KG1 (cell line): Measurements from ENCODE around the gene HP.
"Not testable (repeated sequence)": the region's sequence is repeated elsewhere in the genome, so short reads cannot be mapped to it uniquely, and the experiment has no call there.

Experiments used
- DNase-seq: peaks from one replicate; lab custom pipeline; 2025; lab: John Stamatoyannopoulos, UW

Gene HP

DNA sequence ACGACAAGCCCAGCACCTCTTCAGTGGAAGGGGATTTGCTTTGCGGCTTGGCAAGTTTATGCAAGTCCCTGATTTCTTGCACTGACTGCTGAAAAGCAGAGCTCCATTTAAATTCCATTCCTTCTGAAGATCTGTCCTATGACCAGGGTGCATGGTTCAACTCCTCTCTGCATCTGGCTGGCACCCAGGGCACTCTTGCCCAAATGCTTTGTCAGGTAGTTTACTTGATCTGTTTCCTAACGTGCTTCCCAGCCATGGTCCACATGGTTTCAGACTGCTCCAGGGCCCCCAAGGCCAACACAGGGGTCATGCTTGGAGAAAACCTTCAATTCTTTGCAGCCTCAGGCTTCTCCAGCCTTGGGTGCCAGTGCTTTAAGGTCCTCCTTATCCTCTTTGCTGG is 11.2 kb upstream of the HP start:
- DNase-seq = no peak

- no peak for DNase-seq
Measured at GRCh38 chr16:72043539-72043938, 10.8 kb upstream of the HP start.

DNA sequence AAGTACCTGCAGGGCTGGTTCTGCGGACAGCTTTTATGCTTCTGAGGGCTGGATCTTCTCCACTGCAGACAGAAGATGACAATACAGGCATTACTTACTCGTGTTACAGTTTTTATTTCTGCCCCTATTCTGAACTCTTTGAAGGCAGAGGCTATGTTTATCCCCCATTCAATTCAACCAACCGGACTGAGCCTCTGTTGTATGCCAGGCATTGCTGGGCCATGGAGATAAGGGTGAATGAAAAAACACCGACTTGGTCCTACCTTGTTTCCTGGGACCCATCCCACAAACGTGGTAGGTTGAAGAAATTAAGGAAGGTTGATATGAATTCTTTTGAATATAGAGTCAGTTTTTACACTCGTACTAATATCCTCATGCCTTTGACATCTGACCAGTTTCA is 10.0 kb upstream of the HP start:
- DNase-seq = no peak

- no peak for DNase-seq
Measured at GRCh38 chr16:72044825-72045359, 9.4 kb upstream of the HP start.

- no peak for DNase-seq
Measured at GRCh38 chr16:72049110-72049509, 5.2 kb upstream of the HP start.

DNA sequence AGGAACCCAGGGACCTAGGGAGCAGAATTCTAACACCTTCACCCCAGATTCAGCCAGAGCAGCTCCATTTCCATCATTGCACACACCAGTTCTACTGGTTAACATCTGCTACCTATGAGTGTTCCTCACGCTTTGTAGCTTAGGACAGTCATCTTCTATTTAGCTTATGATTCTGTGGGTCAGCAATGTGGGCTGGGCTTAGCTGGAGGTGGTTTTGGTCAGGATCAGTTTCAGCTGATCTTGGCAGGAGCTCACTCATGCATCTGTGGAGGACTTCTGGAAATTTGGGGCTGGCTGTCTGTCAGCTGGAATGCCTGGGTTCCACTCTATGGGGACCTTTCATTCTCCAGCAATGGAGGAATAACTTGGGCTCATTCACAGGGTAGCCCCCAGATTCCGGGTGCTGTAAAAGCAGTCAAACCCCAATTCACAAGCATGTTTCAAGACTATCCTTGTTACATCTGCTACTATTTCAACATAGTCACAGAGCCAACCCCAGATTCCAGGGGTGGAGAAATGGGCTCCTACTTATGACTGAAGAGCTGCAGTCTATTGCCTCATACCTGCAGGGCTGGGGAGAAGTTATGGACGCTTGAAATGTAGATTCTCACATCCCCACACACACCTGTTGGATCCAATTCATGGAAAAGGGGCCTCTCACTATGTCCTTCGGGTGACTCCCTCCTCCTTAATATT is 3.4 kb upstream of the HP start:
- no peak for DNase-seq

DNA sequence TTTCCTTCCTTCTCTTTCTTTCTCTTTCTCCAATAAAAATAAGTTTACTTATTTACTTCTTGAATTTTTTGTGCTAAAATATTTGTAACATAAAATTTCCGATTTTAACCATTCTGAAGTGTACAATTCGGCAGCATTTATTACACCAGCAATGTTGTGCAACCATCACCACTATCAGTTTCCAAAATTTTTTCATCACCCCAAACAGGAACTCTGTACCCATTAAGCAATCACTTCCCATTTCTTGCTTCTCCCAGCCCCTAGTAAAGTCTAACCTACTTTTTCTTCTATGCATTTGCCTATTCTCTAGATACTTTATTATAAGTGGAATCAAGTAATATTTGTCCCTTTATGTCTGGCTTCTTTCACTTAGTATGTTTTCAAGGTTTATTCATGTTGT is 2.5 kb upstream of the HP start:
- no peak for DNase-seq

GRCh38 chr16:72055911-72056310 is 1.6 kb downstream of the HP start:
- no peak for DNase-seq

DNA sequence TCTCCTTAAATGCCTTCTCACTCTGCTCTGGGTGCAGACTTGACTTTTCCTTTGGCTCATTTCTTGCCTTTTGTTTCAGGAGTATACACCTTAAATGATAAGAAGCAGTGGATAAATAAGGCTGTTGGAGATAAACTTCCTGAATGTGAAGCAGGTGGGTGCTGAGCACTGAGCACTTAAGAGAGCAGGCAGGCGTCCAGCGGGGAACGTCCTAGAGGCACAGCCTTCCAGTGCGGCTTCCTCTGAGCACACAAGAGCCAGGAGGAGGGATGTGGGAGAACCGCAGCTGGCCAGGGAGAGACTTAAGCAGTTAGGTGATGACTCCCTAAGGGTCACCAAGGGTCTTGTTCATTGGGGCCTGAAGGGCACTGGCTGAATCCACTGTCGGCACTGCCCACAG is 3.0 kb downstream of the HP start:
- DNase-seq = not testable (repeated sequence)

DNA sequence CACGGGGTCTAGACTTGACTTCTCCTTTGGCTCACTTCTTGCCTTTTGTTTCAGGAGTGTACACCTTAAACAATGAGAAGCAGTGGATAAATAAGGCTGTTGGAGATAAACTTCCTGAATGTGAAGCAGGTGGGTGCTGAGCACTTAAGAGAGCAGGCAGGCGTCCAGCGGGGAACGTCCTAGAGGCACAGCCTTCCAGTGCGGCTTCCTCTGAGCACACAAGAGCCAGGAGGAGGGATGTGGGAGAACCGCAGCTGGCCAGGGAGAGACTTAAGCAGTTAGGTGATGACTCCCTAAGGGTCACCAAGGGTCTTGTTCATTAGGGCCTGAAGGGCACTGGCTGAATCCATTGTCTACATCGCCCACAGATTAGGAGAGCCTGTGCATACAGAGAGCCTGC is 4.8 kb downstream of the HP start:
- not testable (repeated sequence) for DNase-seq

DNA sequence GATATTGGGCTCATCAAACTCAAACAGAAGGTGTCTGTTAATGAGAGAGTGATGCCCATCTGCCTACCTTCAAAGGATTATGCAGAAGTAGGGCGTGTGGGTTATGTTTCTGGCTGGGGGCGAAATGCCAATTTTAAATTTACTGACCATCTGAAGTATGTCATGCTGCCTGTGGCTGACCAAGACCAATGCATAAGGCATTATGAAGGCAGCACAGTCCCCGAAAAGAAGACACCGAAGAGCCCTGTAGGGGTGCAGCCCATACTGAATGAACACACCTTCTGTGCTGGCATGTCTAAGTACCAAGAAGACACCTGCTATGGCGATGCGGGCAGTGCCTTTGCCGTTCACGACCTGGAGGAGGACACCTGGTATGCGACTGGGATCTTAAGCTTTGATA is 6.1 kb downstream of the HP start:
- no peak for DNase-seq

GRCh38 chr16:72061564-72061963 is 7.3 kb downstream of the HP start:
- DNase-seq = no peak

DNA sequence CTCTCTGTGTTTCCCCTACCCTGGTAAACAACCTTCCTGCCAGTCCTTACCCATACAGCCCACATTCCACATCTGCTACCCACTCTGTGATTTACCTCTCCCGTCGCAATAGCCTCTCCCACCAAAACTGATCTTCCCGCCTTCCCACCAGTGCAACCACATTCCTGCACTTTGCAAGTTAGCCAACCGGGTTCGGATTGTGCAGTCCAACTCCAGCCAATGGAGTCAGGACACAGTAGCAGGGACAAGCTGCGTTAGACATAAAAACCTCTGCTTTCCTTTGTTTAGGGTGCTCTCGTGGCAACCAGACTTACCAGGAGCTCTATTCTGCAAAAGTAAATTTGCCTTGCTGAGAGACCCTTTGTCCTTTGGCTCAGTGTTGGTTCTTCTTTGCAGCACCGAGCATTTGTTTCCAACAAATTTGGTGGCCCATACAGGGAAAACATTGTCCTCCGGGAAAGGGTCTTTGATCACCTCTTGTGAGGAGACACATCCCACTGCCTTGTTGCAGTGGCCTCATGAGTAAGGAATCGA is 10.1 kb downstream of the HP start:
- no peak for DNase-seq

GRCh38 chr16:72066747-72067146 is 12.4 kb downstream of the HP start:
- DNase-seq = peak; percentile 8

- no peak for DNase-seq
Measured at GRCh38 chr16:72068930-72069329, 14.6 kb downstream of the HP start.

DNA sequence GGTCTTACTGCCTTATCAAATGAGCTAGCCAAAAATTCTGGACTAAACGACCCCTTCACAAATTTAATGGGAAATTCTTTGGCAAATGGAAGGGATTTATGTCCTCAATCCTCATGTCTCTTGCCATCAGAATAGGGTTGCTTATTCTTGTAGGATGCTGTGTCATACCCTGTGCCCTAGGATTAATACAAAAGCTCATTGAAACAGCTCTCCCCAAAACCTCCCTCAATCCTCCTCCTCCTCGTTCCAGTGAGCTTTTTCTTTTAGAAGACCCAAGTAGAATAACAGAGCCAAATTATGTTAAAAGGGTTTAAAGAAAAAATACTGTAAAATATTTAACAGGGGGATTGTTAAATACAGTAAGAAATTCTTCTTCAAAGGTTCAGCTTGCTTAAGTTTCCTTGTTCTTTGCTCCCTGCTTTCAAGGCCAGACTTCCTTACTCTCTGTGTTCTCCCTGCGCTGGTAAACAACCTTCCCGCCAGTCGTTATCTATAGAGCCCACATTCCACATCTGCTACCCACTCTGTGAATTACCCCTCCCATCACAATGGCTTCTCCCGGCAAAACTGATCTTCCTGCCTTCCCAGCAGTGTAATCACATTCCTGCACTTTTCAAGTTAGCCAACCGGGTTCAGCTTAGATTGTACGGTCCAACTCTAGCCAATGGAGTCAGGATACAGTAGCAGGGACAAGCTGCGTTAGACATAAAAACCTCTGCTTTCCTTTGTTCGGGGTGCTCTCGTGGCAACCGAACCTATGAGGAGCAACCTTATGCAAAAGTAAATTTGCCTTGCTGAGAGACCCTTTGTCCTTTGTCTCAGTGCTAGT is 18.4 kb downstream of the HP start:
- DNase-seq = no peak

- no peak for DNase-seq
Measured at GRCh38 chr16:72073560-72074230, 19.4 kb downstream of the HP start.

DNA sequence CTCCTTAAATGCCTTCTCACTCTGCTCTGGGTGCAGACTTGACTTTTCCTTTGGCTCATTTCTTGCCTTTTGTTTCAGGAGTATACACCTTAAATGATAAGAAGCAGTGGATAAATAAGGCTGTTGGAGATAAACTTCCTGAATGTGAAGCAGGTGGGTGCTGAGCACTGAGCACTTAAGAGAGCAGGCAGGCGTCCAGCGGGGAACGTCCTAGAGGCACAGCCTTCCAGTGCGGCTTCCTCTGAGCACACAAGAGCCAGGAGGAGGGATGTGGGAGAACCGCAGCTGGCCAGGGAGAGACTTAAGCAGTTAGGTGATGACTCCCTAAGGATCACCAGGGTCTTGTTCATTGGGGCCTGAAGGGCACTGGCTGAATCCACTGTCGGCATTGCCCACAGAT is 20.8 kb downstream of the HP start:
- DNase-seq = not testable (repeated sequence)

DNA sequence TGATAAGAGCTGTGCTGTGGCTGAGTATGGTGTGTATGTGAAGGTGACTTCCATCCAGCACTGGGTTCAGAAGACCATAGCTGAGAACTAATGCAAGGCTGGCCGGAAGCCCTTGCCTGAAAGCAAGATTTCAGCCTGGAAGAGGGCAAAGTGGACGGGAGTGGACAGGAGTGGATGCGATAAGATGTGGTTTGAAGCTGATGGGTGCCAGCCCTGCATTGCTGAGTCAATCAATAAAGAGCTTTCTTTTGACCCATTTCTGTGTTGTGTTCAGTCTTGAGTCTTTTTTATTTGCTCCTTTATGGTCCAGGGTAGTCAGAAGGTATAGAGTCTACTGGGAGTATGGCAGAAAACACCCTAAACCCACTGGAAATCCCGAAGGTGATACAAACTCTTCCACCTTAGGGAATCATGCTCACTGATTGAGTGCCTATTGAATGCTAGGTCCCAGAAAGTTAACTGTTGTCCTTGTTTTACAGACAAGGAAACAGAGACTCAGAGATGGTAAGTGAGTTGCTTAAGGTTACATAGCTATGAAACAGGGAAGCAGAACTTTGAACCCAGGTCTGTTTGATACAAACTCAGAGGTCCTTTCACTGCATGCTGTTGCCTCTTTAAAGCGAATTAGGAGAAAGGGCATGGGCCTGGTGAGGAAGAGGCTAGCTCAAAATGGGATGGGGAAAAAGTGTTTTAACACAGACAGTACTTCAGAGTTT is 22.8 kb downstream of the HP start:
- DNase-seq = not testable (repeated sequence)

- no peak for DNase-seq
Measured at GRCh38 chr16:72083778-72084404, 29.6 kb downstream of the HP start.

DNA sequence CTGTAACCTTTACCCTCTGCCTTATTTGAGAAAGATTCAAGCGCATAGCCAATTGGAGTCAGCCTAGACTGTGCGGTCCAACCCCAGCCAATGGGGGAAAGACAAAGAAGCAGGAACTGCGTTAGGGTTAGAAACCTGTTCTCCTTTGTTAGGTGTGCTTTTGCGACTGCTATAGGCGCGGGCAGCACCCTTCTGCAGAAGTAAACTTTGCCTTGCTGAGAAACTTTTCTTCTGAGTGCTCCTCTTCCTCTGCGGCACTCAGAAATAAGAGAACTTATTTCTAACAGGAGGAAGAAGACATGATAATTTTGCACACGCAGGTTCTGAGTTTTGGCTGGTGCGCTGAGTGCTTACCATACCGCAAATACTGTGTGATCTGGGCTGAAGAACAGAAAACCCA is 30.1 kb downstream of the HP start:
- no peak for DNase-seq
